AG04450 (cell line): ENCODE data around the gene PELI3. TPM values are rescaled to one million over a fixed set of nuclear protein-coding genes. Genes with fewer than 3 reads are reported as not detected.

ENCODE experiments used
- CTCF ChIA-PET: fragments of 300-600, 350-600 bp; formaldehyde crosslinking; extraction: SDS; loops from one replicate; lab custom pipeline; 2022; ENCODE audit warnings: antibody characterized with exemption, inconsistent platforms; lab: Charles Lee
- POLR2A ChIA-PET: fragments of 350-600 bp; formaldehyde crosslinking; extraction: SDS; loops from one replicate; lab custom pipeline; 2021; ENCODE audit warnings: antibody characterized with exemption, inconsistent platforms; lab: Yijun Ruan, JAX
- DNase-seq: peaks from one replicate; pipeline ENCODE4 v3.0.0-alpha.2; 2011; ENCODE audit warnings: low read depth, low spot score
- H3K27ac ChIP-seq: one replicate; pipeline ENCODE4 v1.5.1; 2012; ENCODE audit warnings: low read depth, low read length, control low read depth
- H3K27me3 ChIP-seq: one replicate; pipeline ENCODE4 v1.6.0; 2012; ENCODE audit warnings: low read length; ENCODE audit not compliant: control insufficient read depth, insufficient read depth
- H3K4me3 ChIP-seq: 2 replicates; pipeline ENCODE4 v1.5.1; 2011; ENCODE audit warnings: mild to moderate bottlenecking, low read depth, low read length, control low read depth
- H3K9me3 ChIP-seq: 2 replicates; pipeline ENCODE4 v1.5.1; 2012; ENCODE audit warnings: low read length; ENCODE audit not compliant: control insufficient read depth, insufficient read depth
- polyA plus RNA-seq: library from polyadenylated mRNA; depleted of rRNA; stranded (reverse); fragments of >200 nt; gene quantifications from 2 replicates; pipeline ENCODE4 v1.2.3, GENCODE V29; 2011
- TF ChIP-seq, protein P1 (sequence below): IDR thresholded peaks from 2 replicates; pipeline ENCODE4 v1.5.1; 2011; ENCODE audit warnings: low read depth, low read length, control low read depth, inconsistent platforms

PELI3 gene
- polyA plus RNA-seq, 1 experiment = 4.6 TPM

DNA sequence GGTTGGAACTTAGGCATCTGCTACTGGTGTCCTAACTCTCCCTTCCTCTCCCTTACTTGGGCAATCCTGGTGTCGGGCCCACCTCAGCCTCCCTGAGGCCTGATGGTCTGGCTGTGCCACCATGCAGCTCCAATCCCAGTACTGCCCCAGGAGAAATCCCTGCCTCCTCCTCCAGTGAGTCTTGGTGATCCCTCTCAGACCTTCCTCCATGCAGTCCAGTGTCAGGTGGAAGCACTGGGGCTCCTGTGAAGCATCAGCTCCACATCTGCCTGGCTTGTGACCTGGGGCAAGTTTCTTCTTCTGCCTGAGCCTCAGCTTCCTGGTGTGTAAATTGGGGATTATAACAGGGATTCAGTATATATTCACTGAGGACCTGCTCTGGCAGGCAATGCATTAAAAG, 1.8 kb upstream of the PELI3 start:
- TF ChIP-seq, protein P1, sequence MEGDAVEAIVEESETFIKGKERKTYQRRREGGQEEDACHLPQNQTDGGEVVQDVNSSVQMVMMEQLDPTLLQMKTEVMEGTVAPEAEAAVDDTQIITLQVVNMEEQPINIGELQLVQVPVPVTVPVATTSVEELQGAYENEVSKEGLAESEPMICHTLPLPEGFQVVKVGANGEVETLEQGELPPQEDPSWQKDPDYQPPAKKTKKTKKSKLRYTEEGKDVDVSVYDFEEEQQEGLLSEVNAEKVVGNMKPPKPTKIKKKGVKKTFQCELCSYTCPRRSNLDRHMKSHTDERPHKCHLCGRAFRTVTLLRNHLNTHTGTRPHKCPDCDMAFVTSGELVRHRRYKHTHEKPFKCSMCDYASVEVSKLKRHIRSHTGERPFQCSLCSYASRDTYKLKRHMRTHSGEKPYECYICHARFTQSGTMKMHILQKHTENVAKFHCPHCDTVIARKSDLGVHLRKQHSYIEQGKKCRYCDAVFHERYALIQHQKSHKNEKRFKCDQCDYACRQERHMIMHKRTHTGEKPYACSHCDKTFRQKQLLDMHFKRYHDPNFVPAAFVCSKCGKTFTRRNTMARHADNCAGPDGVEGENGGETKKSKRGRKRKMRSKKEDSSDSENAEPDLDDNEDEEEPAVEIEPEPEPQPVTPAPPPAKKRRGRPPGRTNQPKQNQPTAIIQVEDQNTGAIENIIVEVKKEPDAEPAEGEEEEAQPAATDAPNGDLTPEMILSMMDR = no peak
- POLR2A ChIA-PET = interaction anchor here (0.5 kb wide), 1 partner anchor 19 kb away, joined by 3 read pairs; no protein-coding TSS in a partner anchor
- Histone ChIP-seq H3K9me3 (no peaks in the 10 kb centered on the region; the same call in 1 of the 2 replicates), H3K4me3 (no peak overlapping the region), H3K27ac (no peak overlapping the region), H3K27me3 (no peaks in the 10 kb centered on the region)
- CTCF ChIA-PET = interaction anchor here (1.1 to 1.2 kb wide), 2 partner anchors 26 to 33 kb away, joined by 3 read pairs; partner anchors contain the start of gene MRPL11
- DNase-seq = no peak

DNA sequence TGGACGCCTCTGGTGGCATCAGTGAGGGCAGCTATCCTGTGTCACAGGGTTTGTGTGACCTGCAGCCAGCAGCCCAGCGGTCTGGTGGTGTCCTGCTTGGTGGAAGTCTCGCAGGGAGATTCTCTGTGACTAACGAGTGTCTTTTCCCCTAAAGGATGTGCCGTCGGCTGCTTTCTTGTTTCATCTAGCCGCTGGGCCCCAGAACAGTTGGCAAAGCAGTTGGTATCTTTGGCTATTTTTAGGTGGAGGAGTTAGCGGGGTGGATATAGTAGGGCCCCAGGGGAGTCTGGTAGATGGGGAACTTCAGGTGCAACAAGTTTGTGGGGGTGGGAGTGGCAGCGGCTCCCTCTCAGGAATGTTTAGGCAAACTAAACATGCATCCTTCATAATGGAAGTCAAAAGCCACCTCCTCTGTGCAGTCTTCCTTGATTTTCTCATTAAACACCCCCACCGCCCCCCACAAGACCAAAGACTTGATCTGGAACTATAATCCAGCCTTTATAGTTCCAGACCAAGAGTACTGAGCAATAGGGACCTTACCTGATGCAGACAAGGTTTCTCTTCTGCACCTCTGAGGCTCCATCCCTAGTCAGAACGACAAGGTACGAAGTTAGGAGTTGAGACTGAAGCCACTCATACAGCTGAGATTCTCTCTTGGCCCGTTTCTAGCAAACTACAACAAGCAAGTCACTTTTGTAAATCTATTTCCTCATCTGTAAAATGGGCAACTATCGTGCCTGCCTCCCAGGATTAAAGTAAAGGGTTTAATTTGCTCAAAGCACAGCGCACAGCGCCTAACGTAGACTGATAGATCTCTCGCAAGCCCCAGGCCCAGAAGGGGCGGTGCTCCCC, 1.1 kb upstream of the PELI3 start:
- no peaks in the 10 kb centered on the region for H3K27me3 ChIP-seq
- TF ChIP-seq, protein P1 = no peak
- ChIA-PET CTCF (interaction anchor here (1.1 to 1.2 kb wide), 3 partner anchors 27 to 47 kb away, joined by 3 to 4 read pairs (median 3); partner anchors contain the start of gene MRPL11), POLR2A (interaction anchor here (1.0 to 2.0 kb wide), 3 partner anchors 14 to 151 kb away, joined by 6 to 32 read pairs (median 8); partner anchors contain the start of genes DPP3, MRPL11 and RBM14)
- H3K4me3 ChIP-seq = peak overlapping the region; percentile 69
- H3K9me3 ChIP-seq = no peaks in the 10 kb centered on the region; the same call in 1 of the 2 replicates
- H3K27ac ChIP-seq = no peak overlapping the region
- no peak for DNase-seq

DNA sequence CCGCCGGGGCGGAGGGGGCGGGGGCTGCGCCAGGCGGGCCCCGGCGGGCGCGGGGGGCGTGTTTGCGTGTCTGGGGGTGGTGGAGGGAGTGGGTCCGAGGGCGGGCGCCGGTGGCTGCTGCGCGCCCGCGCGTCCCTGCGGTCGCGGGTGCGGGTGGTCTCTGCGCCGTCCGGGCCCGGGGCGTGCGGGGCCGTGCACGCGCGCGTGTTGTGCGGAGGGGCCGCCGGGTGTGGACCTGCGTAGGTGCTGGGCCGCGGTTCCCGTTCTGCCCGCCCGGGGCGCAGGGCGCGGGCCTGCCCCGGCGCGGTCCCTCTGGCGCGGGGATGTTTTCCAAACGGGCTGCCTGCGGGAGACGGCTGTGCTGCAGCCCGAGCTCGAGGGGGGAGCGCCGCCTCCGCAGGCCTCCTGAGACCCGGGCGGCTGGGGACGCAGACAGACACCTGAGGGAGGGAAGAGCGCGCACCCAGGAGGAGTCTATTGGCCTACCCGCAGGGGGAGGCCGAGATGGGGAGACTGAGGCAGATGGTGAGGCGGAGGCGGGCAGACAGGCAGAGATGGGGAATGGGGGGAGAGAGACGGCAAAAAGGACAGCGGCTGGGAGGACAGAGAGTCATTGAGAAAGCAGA, 442 bp downstream of the PELI3 start:
- TF ChIP-seq, protein P1 = peak; percentile 25; the same call in 1 of the 2 replicates

DNA sequence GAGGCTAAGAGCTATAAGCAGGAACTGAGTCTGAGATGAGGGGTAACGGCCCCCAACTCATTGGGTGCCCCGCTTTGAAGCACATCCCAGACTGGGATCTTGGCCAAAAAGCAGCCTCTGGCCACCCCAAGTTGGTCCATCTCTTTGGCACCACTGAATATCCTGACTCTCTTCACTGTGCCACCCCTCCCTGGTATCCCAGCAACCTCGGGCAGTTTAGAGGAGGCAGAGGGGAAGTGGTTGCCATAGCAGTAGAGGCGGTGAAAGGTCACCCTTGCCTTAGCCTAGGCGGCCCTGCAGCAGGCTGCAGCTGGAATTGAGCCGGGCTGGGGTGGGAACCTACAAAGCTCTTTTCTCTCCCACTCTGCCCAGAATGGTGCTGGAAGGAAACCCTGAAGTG, 1.1 kb downstream of the PELI3 start:
- TF ChIP-seq, protein P1 = no peak
- ChIA-PET POLR2A (interaction anchor here (2.0 kb wide), 1 partner anchor 12 kb away, joined by 32 read pairs; the partner anchor contains the start of gene DPP3), CTCF (interaction anchor here (1.0 kb wide), 1 partner anchor 29 kb away, joined by 4 read pairs; the partner anchor contains the start of gene MRPL11)
- Histone ChIP-seq H3K27me3 (no peaks in the 10 kb centered on the region), H3K27ac (no peak overlapping the region), H3K9me3 (no peaks in the 10 kb centered on the region; the same call in 1 of the 2 replicates), H3K4me3 (peak overlapping the region; percentile 69)
- no peak for DNase-seq

More for the DNA sequence above, 442 bp downstream of the PELI3 start:
- H3K9me3 ChIP-seq = no peaks in the 10 kb centered on the region; the same call in 1 of the 2 replicates
- CTCF ChIA-PET = interaction anchor here (1.0 kb wide), 1 partner anchor 28 kb away, joined by 4 read pairs; the partner anchor contains the start of gene MRPL11
- no peak overlapping the region for H3K27ac ChIP-seq
- DNase-seq = no peak
- H3K27me3 ChIP-seq = no peaks in the 10 kb centered on the region
- POLR2A ChIA-PET = interaction anchor here (0.9 to 2.0 kb wide), 8 partner anchors 13 to 179 kb away, joined by 3 to 32 read pairs (median 6); partner anchors contain the start of genes ACTN3, DPP3, MRPL11 and RBM14
- H3K4me3 ChIP-seq = peak overlapping the region; percentile 69
